Fibroblast of peridontal ligament (primary cell): ENCODE measurements around the gene IDH3B.
"Not testable (repeated sequence)": the region's sequence is repeated elsewhere in the genome, so short reads cannot be mapped to it uniquely, and the experiment has no call there.

ENCODE experiments used
- DNase-seq: peaks from one replicate; pipeline ENCODE4 v3.0.0-alpha.2; 2010; ENCODE audit errors: extremely low read depth

The IDH3B gene

DNA sequence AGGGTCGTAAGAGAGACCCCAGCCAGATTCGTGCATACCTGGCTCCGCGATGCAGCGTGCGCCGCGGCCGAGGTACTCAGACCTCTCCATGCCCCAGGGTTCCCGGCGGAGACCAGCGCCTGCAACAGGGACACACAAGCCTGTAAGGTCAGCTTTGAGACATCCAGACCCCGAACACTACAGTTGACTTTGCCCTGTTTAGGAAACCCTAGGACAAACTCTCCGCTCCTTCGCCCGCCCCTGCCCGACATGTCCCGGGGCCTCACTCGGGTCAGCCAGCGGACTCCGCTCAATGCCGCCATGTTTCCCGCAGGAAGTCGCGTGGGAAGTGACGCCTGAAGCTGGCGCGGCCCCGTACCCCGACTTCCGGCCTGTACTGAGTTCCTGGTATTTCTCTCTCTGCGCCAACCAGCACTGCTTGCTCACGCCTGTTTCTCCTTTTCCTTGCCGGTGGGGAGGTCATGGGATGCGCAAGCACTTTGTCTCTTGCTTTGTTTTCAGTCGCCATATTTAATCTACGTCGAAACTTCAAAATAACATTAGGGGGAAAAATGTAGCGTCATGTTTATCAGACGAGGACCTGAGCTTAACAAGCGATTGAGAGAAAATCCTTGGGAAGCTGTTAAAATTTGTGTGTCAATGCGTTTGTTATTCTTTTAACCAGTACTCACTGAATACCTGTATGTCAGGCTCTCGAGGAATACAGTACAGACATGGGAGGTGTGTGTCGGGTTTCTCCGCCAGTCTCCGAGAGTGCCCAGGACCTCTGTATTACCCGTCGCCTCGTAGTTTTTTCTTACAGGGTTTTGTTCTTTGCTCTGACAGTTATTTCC, at the start of gene IDH3B:
TSS of gene IDH3B (minus strand) at position 330 of the 833 bp plus-strand sequence. CDS start at position 302, 28 bp downstream.
- DNase-seq: peak; percentile 93

DNA sequence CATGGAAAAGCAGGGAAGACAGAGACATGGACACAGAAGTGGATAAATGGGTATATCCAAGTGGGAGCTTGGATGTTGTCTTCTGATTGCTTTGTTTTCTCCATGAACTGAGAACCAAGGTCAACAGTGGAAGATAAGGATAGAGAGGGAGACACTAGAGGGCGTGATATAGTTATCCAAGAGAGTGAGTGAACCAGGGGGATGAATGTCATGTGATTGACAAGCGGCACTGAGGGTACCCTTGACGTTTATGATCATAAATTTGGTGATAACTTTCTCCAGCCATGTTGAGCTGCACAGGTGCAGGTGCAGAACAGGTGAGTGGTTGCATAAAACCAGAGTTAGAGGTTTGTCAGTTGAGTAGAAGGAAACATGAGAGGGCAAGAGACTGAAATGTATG, 49.3 kb upstream of the IDH3B start:
- peak; percentile 6 for DNase-seq

DNA sequence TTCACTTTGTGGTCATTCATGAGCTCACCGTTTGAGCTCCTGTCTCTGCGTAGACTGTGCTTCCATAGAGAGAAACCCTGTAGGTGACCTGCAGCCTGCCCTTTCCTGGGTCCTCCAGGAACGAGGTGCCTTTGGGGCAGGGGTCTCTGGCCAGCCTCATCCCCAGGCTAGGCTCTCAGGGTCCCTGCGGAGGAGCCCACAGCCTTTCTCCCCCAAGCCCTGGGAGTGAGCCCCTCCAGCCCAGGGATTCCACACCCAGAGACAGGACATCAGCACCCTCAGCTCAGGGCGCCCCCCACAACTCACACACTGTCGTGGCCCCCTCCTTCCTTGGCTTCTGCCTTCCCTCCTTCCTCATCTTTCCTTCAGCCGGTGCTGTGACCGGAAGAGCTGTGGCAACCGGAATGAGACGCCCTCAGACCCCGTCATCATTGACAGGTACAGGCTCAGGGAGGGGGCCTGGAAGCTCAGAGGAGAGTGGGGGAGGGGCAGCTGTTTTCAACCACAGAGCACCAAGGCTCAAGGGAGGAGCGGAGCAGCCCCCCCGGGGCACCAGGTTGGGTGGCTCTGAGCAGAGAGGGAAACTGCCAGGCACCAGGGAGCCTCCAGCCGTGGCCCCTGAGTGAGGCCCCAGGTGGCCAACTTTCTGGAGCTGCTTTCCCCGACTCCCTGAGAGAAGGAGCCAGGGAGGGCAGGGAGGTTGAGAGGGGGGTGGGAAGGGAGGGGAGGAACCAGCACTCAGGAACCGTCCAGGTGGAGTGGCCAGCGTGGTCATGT, 45.4 kb upstream of the IDH3B start:
- no peak for DNase-seq

DNA sequence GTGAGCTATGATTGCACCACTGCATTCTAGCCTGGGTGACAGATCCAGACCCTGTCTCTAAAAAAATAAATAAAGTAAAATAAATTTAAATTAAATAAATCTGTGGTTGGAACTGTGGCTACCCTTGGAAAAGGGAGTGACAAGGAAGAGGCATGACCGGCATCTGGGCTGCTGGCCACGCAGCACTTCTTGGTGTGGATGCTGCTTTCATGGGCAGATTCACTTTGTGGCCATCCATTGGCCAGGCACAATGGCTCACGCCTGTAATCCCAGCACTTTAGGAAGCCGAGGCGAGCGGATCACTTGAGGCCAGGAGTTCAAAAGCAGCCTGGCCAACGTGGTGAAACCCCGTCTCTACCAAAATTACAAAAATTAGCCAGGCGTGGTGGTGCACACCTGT, 44.6 kb upstream of the IDH3B start:
- DNase-seq: no peak

DNA sequence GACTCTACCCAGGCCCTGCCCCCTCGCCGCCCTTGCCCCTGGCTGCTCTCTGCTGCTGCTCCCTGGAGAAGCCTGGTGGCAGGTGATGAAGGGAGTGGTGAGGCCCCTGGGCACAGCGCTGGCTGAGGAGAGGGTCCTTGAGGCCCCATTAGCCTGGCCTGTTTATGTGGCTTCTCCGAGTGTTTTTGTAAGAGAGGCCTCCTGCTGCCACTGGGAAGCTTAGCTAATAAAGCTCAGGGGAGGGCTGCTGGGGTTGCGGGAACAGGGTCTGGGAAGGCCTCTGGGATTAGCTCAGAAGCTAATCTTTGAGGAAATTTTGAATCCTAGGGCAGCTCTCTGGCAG, 44.0 kb upstream of the IDH3B start:
- DNase-seq: no peak

DNA sequence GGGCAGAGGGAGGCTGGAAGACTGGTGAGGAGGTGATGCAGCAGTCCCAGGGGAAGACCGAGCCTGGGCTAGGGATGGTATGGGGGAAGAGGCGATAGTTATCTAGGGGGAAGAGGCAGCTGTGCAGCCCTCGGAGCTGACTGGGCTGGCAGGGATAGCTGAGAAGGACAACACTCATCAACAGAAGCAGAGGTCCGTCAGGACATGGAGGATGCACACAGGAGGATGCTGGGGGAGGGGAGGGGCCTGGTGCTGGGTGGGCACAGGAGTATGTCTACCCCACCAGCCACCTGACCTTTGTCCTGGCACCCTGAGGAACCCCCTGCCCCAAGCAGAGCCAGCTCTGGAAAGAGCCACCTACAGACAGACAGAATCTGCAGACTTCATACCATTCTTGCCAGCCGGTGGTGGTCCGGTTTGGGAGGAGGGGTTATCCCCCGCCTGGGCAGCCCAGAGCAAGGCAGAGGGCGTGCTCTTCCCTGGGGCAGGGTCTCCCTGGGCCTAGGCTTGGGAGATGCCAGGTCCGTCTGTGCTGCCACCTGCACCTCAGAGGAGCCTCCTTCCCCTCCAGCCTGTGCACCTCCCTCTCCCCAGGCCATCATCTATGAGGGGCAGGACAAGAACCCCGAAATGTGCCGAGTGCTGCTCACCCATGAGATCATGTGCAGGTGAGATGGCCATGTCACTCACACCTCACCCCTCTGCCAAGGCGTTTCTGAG, 43.5 kb upstream of the IDH3B start:
- no peak for DNase-seq

DNA sequence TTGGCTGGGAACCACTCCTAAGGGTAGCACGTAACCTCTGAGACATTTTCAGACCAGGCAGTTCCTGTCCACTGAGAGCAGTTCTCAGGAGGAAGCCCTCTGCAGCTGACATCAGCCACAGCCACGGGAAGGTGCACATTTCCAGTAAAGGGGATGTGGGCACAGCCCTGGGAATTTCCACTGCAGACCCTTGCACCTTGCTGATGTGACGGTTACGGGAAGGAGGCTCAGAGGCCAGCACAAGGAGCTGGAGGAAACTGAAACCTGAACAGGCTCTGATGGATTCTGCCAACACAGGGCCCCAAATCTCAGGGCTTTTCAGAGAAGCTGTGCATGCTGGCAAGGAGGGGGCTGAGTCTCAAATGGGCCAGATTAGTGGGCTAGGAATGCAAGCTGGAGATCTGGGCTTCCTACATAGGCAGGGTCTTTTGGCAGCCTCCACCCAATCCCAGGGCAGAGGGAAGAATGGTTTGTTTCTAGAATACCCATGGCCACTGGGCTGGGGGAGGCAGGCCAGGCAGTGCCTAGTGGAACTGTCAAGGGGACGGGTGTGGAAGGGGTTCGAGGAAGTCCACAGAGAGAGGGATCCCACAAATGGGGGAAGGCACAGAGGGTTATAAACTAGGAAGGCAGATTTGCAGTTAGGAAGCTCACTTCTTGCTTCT, 42.8 kb upstream of the IDH3B start:
- no peak for DNase-seq

DNA sequence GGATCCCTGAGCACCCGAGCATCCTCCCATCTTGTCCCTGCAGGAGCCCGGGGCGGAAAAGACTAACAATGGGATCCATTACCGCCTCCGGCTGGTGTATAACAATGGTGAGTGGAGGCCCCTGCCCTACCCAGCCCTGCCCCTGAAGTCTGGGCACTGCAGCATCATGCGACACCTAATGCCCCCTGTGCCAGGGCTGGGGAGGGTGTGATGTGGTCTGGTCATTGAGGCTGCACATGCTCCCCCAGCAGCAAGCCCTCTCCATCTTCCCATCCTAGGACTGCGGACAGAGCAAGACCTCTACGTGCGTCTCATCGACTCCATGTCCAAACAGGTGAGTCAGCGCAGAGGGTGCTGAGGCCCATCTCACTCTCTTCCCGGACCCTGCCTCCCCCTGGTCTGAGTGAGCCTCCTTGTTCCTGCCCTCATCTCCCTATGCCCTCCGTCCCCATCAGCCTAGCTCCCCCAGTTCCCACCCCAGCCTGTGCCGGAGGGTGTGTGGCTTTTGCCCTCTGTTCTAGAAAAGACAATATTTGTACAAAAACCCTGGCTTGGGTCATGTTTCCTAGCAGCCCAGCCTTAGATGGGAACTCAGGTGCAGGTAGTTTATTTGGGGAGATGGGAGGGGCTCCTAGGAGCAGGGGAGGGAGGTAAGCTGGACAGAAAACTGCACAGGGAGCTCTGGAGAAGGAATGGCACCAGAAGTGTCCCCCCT, 42.1 kb upstream of the IDH3B start:
- no peak for DNase-seq

DNA sequence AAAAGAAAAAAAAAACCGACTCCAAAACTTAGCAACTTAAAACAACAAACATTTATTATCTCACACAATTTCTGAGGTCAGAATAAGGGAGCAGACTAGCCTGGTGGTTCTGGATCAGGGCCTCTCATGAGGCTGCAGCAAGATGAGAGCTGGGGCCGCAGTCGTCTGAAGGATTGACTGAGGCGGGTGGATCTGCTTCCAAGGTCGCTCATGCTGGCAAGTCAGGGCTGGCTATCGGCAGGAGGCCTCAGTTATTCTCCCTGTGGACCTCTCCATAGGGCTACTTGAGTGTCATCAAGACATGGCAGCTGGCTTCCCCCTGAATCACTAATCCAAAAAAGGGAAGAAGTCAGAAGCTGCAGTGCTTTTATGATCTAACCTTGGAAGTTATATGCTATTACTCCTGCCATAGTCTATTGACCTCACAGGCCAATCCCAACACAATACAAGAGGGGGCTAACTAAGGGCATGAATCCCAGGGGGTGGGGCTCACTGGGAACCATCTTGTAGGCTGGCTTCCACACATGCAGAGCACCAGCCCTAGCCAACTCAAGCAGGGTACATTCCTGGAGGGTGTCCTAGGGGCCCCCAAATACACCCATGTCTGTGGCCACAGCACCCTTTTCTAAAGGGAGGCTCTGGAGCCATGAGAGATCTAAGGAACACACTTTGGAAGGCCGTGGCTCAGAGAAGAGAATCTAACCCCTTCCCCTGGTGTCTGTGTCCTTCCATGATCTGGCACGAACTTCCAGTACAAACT, 39.9 kb upstream of the IDH3B start:
- DNase-seq: no peak

DNA sequence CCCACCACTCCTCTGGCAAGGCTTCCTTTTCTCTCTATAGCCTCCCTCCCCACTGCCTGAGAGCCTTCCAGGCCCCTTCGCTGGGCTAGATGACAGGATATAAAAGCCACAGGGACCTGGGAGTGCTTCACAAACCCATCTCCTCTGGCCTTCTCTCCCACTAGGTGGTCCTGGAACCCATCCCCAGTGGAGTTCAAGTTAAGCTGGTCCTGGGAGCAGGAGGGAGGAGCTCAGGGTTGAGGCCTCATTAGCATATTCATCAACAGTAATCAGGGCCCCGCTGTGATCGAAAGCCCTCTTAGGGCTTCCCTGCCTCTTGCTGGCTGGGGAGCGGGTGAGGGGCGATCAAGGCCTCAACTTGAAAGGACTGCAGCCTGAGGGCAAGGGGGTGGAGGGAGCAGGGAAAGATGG, 37.7 kb upstream of the IDH3B start:
- no peak for DNase-seq

DNA sequence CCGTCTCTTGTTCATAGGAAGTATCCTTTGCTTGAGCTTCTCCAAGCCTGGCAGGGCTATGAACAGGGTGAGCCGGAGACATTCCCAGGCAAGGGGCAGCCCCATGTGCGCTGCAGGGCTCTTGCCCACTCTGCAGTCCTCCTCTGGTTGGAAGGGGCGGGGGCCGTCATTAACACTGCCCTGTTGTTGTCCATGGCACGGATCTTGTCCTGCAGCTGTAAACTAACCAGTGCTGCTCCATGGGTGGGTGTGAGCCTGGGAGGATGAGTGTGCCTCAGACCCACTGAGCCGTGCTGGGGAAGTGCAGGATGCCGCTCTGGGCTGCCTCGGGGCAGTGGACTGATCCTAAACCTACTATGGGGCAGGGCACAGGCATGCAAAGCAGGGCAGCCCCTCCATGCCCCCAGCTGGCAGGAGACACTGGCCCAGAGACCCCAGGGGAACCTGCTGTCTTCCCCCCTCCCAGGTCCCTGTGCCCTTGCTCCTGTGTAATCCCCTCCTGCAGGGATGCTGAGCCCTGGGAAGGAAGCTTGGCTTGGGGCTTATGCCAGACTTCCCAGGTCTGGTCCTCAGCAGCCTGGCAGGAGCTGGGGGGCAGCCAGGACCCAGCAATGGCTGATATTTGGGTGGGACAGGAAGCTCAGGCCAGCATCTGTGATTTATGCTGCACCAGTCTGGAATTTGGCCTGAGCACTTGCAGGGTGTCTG, 37.1 kb upstream of the IDH3B start:
- DNase-seq: no peak

DNA sequence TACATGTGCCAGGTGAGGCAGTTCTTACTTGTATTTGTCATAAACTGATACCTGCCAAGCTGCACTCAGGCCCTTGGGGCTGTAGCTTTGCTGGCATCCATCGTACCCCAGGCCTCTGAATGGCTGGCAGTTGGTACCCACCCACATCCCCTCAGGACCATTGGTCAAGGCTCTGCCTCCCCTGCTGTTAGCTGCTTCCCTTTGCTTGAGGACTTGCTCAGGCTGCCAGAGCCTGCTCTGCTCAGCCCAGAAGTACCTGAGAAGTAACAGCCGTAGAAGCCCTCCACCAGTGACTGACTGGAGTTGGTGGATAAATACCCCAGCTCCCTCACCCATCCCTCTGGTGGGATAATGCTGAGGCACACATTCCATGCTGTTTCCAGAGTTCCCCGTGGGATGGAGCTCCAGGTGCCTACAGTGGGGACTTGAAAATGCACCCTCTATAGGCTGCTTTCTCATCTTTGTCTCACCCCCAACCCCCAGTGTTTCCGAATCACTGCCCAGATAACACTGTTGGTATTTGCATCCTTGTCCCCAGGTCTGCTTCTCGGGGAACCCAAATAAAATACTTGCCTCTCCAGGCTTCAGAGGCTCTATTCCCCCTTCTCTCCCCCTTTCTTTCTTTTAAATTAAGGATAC, 35.9 kb upstream of the IDH3B start:
- no peak for DNase-seq

DNA sequence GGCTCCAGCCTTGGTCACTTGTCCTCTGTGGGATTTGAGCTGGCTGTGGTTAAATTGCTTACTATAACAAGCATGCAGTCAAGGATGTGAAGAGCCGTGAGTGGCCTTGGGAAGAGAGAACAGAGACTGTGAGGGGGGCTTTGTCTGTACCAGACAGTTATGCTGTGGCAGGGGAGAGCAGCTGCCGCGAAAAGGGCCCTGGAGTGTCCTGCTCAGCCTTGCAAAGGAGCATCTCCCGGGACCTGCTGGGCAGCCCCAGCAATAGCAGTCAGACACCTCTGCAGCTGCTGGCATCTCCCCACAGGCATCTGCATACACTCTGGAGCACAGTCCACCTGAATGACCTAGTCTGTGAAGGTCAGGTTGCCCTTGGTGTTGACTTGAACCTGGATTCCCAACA, 34.9 kb upstream of the IDH3B start:
- DNase-seq: no peak

DNA sequence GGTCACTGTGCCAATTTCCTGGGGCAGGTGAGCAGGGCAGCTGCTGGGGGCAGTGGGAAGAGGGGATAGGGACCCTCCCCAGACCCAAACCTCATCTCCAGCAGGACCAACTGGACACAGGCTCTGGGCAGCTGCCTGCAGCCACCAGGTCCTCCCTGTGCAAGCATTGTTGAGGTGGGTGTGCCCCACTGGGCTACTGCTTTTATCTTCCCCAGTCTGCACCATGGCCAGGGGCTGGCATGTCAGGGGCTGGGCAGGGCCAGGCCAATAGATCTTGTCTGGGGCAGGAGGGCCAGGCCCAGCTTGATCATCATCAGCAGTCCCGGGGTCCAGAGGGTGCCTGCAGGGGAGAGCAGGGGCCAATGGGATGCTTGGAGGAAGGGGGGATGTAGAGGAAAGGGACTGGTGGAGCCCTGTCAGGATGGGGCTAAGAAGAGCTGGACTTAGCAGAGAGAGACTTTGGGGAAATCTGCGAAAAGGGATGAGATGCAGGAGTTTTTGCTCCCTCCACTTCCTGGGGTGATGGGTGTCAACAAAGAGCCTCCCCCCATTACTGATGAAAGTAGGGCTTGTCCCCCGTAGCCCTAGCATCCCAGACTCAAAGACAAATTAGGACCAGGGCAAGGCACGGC, 34.3 kb upstream of the IDH3B start:
- DNase-seq: no peak

DNA sequence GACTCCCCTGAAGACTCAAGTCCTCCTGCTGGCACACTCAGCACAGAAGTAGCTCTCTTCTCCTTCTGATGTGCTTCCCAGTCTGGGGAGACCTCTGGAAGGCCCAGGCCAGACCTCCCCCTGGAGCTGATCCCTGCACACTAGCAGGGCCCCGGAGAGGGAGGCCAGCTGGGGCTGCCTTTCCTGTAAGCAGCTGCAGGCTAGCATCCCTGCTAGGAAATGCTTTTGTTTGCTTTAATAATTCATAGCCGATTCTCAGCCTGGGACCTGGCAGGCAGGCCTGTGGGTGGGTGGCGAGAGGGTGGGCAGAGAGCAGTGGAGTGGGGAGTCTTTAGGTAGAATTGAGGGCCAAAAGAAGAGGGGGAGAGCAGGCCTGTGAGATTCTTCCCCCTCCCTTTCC, 33.8 kb upstream of the IDH3B start:
- no peak for DNase-seq

DNA sequence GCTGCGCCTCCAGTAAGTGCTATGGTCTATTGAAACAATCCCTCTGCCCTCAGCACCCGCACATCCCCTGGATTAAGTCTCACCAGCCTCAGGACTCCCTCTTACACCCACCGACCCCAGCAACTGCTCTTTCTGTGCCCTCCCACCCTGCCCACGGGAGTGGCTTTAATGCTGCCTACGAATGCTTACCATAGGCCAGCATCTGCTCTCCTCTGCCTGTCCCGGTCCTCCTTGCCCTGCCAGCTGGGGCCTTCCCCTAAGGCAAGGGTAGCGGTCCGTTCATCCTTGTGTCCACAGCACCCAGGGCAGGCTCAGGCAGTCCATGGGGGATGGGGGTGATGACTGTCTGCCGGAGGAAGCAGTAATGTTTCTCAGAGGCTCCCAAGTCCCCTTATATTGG, 32.6 kb upstream of the IDH3B start:
- no peak for DNase-seq

DNA sequence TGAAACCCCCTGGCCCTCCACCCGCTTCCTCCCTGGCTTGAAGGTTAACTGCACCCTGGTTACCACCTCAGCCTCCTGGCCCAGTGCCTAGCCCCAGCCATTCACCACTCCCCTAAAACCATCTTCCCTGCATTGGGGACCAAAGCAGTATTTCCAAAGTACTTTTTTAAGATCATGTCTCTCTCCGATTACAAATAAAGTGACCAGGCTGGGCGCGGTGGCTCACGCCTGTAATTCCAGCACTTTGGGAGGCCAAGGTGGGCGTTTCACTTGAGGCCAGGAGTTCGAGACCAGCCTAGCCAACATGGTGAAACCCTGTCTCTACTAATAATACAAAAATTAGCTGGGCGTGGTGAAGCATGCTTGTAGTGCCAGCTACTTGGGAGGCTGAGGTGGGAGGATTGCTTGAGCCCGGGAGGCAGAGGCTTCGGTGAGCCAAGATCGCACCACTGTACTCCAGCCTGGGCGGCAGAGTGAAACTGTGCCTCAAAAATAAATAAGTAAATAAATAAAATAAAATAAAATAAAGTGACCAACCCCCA, 32.0 kb upstream of the IDH3B start:
- not testable (repeated sequence) for DNase-seq

DNA sequence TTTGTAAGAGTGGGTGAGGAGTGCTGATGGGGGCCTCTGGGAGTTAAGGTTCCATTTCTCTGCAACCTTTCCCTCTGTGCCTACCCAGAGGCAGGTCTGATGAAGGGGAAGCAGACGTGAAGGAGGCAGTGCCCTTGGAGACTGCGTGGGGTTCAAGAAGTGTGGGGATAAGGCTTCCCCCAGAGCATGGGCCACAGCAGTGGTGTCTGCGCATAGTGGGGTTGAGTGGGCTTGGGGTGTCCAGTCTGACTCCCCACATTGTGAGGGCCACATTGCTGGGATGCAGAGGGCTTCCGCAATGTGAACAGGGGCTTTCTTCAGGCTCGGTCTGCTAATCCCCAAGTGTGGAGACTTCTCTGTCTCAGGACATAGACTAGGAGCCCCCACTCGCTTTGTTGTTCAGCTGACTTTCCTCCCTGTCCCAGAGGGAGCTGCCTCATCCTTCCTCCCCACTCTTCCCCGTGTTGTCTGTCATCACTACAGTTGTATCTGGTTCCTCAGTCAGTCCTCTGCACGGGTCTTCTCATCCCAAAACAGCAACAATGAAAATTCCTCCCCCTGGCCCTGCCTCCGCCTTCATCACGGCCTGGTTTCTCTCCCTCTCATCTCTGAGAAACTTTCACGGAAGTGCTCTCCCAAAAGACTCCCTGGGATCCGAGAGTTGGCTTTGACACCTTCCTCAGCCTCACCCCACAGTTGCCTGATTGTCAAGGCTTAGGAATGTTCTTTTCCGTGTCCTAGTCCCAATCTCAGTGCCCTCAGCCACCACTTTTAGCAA, 31.4 kb upstream of the IDH3B start:
- DNase-seq: no peak
